Measurements from ENCODE around the gene SMARCD2.
"Not testable (repeated sequence)": the region's sequence is repeated elsewhere in the genome, so short reads cannot be mapped to it uniquely, and the experiment has no call there.

SMARCD2 gene

DNA sequence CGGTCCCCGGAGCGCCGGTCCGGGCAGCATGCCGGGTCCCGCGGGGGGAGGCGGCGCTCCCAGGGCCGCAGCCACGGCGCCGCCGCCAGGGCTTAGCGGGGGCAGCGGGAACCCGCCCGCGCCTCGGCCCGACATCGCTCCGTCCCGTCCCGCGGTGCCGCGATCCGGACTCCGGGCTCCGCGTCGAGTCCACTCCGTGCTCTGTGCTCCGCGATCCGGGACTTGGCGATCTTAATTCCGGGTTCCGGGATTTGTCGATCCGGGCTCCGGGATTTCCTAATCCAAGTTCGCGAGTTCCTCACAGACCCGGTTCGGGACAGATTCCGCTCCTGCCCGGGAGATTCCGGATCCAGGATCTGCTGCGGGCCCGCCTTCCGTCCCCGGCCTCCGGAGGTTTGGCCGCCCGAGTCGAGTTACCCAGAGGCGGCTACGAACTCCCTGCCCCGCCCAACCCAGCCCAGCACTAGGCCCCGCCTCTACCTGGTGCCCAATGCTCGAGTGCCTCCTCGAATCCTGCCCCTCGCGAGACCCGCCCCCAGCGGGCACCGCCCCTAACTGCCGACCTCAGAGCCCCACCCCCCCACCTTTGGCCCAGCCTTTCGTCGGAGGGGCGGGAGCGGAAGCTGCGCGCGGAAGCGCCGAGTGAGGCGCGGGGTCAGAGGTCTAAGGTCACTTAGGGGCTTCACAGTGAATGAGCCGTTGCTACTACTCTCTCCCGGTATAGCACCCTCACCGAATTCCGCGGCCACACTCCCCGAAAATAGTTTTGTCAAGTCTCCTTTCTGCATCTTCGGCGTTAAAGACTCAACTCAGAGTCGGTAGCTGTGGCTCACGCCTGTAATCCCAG lies at the start of gene SMARCD2:
TSS of gene SMARCD2 (minus strand) at position 146 of the 847 bp plus-strand sequence. CDS start at position 135, 11 bp downstream.
- DNase-seq (ENCODE audit: low read depth in 2 of 2) = peak; percentile 98 to 99

DNA sequence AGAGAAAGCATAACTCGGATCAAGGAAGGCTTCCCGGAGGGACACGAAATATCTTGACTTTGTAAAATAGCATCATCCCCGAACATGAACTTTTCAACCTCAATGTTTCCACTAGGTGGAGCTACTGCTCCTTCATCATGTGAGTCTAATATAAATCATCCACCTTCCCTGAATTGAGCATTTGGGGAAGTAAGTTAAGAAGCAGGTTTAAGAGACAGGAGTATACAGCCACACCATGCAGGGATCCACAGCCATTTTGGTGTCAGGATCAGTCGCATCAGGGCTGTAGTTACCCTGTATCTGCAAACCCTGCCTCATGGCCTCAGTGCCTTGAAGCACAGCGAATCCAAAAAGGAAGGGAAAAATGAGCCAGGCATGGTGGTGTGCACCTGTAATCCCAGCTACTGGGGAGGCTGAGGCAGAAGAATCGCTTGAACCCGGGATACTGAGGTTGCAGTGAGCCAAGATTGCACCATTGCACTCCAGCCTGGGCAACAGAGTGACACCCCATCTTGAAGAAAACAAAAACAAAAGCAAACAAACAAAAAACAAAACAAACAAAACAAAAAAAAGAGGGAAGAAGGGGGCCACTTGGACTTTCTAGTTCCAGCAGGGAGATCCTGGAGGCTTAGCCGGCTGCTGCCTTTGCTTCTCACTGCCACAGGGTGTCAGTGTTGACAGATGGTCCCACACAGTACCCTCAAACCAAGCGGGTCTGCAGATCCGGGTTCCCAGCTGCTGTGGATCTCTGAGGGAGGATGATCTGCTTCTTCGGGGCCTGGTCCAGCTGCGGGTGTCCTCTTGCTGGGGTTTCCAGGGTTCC lies 46.8 kb upstream of the SMARCD2 start:
- not testable (repeated sequence) for DNase-seq (ENCODE audit: low read depth in 2 of 2)

GRCh38 chr17:63885119-63885518 lies 42.6 kb upstream of the SMARCD2 start:
- DNase-seq (ENCODE audit: low read depth in 2 of 2) = not testable (repeated sequence)

GRCh38 chr17:63882626-63883126 lies 40.2 kb upstream of the SMARCD2 start:
- not testable (repeated sequence) for DNase-seq (ENCODE audit: low read depth in 2 of 2)

GRCh38 chr17:63881935-63882601 lies 39.6 kb upstream of the SMARCD2 start, which contains the start of gene GH2:
Gene GH2 (minus strand): TSS chr17:63881944. CDS start chr17:63881801, 143 bp downstream.
- DNase-seq (ENCODE audit: low read depth in 2 of 2) = peak; percentile 46 to 50

- DNase-seq (ENCODE audit: low read depth in 2 of 2) = not testable (repeated sequence)
These were observed 38.9 kb upstream of the SMARCD2 start for GRCh38 chr17:63881337-63881736.

DNA sequence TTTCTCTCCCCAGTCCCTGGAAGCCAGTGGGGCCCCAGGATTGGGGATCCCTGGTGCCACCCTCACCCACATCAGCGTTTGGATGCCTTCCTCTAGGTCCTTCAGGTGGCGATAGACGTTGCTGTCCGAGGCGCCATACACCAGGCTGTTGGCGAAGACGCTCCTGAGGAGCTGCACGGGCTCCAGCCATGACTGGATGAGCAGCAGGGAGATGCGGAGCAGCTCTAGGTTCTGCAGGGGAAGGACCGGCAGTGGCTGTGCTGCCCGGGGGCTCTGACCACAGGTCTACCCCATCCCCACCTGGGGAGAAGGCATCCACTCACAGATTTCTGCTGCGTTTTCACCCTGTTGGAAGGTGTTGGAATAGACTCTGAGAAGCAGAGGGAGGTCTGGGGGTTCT lies 38.2 kb upstream of the SMARCD2 start:
- DNase-seq (ENCODE audit: low read depth in 2 of 2) = no peak

GRCh38 chr17:63878413-63878812 lies 35.9 kb upstream of the SMARCD2 start:
- DNase-seq (ENCODE audit: low read depth in 2 of 2) = not testable (repeated sequence)

DNA sequence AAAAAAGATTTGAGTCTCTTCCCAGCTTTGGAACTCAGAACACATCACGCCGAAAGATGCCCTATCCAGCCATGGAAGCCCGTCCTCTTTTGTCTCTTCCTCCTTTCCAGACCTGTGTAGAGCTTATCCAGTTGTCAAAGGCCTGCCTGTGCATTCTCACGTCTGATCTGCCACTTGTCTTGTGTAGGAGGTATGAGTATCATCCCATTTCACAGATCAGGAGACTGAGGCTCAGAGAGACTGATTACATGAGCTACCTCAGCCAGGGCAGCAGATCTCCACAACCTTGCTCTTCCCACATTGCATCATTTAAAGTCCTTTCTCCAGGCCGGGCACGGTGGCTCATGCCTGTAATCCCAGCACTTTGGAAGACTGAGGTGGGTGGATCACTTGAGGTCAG lies 32.2 kb upstream of the SMARCD2 start:
- not testable (repeated sequence) for DNase-seq (ENCODE audit: low read depth in 2 of 2)

DNA sequence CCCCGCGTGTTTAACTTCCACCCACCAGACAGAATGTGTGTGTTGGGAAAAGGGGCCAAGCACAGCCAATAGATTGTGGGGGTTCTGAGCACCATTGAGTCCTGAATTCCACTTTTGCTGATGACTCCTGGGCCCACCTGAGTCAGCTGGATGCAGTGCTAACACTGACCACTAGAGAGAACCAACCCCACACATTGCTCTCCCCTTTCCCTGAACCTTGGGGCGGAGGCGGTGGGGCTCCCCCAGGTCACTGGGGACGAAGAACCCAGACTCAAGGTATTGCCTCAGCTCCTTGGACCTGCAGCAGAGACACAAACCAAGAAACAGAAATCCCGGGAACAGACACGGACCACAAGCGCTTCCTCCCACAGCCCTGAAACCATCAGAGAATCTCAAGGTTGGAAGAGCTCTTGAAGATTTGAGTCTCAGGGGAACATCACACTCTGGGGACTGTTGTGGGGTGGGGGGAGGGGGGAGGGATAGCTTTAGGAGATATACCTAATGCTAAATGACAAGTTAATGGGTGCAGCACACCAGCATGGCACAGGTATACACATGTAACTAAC lies 31.7 kb upstream of the SMARCD2 start:
- not testable (repeated sequence) for DNase-seq (ENCODE audit: low read depth in 2 of 2)

- DNase-seq (ENCODE audit: low read depth in 2 of 2) = not testable (repeated sequence)
These were observed 31.1 kb upstream of the SMARCD2 start, which contains the start of gene CSH2 for GRCh38 chr17:63873577-63873976. Gene CSH2 (minus strand): TSS chr17:63873677. CDS start chr17:63873614, 63 bp downstream.

DNA sequence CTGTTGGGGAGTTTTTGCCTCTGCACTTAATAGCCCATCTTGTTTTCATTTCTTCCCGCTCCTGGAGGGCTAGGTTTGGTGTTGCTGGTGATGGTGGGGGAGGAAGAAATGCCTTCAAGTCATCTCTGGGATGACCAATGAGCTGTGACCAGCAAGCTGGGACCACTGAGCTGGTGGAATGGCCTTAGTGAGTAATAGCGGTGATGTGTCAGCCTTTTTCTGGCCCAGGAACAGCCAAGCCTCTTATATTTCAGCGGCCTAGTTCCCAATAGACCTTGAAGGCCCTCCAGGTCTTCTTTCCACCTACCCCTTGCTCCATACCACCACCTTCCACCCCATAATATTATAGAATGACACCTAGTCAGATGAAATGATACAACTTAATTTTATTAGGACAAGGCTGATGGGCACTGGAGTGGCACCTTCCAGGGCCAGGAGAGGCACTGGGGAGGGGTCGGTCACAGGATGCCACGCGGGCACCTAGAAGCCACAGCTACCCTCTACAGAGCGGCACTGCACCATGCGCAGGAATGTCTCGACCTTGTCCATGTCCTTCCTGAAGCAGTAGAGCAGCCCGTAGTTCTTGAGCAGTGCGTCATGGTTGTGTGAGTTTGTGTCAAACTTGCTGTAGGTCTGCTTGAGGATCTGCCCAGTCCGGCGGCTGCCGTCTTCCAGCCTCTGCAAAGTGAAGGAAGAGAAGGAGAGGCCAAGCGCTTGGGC lies 29.3 kb upstream of the SMARCD2 start:
- not testable (repeated sequence) for DNase-seq (ENCODE audit: low read depth in 2 of 2)

- not testable (repeated sequence) for DNase-seq (ENCODE audit: low read depth in 2 of 2)
These were observed 27.8 kb upstream of the SMARCD2 start for GRCh38 chr17:63870292-63870665.

DNA sequence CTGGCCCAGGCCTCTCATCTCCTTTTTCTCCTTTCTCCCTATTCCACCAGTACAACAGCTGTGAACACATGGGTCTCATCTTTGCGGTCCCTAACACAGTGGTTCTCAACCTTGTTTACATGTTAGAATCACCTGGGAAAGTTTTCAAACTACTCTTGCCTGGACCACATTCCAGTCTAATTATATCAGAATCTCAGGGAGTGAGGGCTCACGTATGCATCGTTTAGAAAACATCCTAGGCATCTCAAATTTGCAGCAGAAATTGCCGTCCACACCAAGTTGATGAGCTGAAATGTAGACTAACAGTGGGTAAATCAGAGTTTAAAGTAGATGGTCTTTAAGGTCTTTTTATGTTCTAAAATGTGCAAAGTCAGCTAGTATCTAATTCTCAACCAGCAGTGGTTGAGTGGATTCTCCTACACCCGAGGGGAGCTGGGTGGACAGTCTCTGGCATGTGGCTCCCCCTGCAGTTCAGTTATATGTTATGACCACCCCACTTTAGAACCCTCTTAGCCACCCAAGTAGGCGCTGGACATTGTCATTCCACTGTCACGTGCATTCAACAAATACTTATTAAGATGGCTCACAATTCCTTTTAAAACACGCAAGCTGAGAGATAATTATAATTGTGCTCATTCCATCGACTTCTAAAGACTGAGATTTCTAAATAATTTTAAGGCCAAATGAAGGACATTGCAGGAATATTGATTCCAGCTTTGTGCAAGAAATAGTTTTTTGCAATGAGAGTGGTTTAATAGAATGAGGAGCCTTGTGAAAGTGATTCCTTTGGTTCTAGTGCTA lies 27.2 kb upstream of the SMARCD2 start:
- DNase-seq (ENCODE audit: low read depth in 2 of 2) = not testable (repeated sequence)

DNA sequence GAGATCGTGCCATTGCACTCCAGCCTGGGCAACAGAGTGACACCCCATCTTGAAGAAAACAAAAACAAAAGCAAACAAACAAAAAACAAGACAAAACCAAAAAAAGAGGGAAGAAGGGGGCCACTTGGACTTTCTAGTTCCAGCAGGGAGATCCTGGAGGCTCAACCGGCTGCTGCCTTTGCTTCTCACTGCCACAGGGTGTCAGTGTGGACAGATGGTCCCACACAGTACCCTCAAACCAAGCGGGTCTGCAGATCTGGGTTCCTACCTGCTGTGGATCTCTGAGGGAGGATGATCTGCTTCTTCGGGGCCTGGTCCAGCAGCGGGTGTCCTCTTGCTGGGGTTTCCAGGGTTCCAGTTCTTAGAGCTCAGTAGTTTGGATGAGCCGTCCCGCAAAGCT lies 24.1 kb upstream of the SMARCD2 start:
- DNase-seq (ENCODE audit: low read depth in 2 of 2) = not testable (repeated sequence)

DNA sequence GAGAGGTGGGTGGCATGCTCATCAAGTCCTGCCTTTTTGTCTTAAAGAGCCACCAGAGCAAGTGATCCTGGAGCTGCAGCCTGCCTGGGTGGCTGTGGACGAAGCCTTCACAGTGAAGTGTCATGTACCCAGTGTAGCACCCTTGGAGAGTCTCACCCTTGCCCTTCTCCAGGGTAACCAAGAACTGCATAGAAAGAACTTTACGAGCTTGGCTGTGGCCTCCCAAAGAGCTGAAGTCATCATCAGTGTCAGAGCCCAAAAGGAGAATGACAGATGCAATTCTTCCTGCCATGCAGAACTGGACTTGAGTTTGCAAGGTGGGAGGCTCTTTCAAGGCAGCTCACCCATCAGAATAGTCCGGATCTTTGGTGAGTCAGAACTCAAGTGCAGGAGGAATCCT lies 16.8 kb upstream of the SMARCD2 start:
- DNase-seq (ENCODE audit: low read depth in 2 of 2) = no peak

DNA sequence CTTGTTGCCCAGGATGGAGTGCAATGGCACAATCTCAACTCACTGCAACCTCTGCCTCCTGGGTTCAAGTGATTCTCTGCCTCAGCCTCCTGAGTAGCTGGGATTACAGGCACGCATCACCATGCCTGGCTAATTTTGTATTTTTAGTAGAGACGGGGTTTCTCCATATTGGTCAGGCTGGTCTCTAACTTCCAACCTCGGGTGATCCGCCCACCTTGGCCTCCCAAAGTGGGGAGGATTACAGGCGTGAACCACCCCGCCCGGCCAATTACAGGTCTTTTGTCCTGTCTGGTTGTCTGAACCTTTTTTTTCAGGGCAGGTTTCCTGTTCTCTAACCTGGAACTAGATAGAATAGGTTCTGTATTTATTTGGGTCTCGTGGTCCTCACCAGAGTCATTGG lies 13.9 kb upstream of the SMARCD2 start:
- not testable (repeated sequence) for DNase-seq (ENCODE audit: low read depth in 2 of 2)

- no peak for DNase-seq (ENCODE audit: low read depth in 2 of 2)
These were observed 12.7 kb upstream of the SMARCD2 start for GRCh38 chr17:63855185-63855584.

GRCh38 chr17:63854709-63855108 lies 12.2 kb upstream of the SMARCD2 start:
- no peak for DNase-seq (ENCODE audit: low read depth in 2 of 2)

DNA sequence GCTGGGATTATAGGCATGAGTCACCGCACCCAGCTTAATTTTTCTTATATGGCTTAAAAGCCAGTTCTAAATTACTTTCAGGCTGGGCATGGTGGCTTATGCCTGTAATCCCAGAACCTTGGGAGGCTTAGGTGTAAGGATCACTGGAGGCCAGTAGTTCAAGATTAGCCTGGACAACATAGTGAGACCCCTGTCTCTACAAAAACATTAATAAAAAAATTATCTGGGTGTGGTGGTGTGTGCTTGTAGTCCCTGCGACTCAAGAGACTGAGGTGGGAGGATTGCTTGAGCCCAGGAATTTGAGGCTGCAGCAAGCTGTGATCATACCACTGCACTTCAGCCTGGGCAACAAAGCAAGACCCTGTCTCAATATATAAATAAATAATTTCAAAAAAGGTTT lies 10.8 kb upstream of the SMARCD2 start:
- DNase-seq (ENCODE audit: low read depth in 2 of 2) = no peak

Data from activated CD4-positive, alpha-beta T cell treated with anti-CD3 and anti-CD28 coated beads for 24 hours (primary cell).